ENCODE results near the gene MTX2. TPM values are rescaled to one million over a fixed set of nuclear protein-coding genes. Genes with fewer than 3 reads are reported as not detected.

Gene MTX2
- total and polyA plus RNA-seq, 9 of the 15 experiments (the other 6 are each of a cell fraction or from before 2014, with no cell fraction given), result 38.1 to 170 (median 88.0) TPM

DNA sequence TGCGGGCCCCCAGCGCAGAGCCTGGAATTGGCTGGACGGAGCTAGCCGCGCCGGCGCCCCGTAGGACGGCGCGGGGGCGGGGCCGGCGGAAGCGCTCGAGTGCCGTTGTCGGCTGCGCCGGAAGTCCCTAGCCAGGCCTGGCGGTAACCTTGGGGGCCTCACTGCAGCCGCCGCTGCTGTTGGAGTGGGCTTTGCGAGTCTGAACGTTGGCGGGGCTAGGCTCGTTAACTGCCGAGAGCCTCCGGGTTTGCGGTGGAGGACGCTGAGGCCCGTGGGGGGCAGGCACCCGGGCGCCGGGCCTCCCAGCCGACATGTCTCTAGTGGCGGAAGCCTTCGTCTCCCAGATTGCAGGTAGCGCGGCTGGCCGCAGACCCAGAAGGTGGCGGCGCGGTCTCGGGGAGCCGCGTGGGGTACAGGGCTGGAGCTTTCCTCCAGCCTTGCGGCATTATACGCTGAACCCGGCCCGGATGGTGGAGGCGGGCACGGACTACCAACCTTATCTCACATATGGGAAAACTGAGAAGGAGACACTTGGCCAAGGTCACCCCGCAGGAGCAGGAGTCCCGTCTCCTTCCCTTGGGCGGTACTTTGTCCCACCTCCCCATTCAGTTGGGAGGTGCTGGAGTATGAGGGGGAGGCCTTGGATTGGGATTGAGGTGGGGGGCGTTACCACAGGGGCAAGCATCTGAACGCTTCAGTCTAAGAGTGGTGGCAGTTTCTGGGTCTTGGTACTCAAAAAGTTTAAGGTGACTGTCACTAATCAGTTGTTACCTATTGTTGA is at the start of gene MTX2 (continued):
- TF ChIP-seq, protein P1, sequence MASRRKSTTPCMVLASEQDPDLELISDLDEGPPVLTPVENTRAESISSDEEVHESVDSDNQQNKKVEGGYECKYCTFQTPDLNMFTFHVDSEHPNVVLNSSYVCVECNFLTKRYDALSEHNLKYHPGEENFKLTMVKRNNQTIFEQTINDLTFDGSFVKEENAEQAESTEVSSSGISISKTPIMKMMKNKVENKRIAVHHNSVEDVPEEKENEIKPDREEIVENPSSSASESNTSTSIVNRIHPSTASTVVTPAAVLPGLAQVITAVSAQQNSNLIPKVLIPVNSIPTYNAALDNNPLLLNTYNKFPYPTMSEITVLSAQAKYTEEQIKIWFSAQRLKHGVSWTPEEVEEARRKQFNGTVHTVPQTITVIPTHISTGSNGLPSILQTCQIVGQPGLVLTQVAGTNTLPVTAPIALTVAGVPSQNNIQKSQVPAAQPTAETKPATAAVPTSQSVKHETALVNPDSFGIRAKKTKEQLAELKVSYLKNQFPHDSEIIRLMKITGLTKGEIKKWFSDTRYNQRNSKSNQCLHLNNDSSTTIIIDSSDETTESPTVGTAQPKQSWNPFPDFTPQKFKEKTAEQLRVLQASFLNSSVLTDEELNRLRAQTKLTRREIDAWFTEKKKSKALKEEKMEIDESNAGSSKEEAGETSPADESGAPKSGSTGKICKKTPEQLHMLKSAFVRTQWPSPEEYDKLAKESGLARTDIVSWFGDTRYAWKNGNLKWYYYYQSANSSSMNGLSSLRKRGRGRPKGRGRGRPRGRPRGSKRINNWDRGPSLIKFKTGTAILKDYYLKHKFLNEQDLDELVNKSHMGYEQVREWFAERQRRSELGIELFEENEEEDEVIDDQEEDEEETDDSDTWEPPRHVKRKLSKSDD (conservative IDR thresholded peaks at IDR 0.05; ENCODE audit: low read length), result peak; percentile 65; the same call in 1 of the 2 replicates
- no peak for TF ChIP-seq ATF1 (CRISPR knock-in tag; IDR thresholded peaks at IDR 0.05)
- TF ChIP-seq ATF1 (tag; IDR thresholded peaks at IDR 0.05), result peak; percentile 94
- TF ChIP-seq ZNF408 (CRISPR knock-in tag; IDR thresholded peaks at IDR 0.05; ENCODE audit: low read depth), result no peak
- TF ChIP-seq HDGF (IDR thresholded peaks at IDR 0.05), result no peak
- TF ChIP-seq ESRRA (IDR thresholded peaks at IDR 0.05; ENCODE audit: borderline replicate concordance, low read depth), result peak; percentile 98
- TF ChIP-seq, protein P2, sequence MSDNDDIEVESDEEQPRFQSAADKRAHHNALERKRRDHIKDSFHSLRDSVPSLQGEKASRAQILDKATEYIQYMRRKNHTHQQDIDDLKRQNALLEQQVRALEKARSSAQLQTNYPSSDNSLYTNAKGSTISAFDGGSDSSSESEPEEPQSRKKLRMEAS (CRISPR knock-in tag; IDR thresholded peaks at IDR 0.05), result peak; percentile 81
- TF ChIP-seq U2AF2 (optimal IDR thresholded peaks at IDR 0.05; ENCODE audit: low read depth, low read length), result no peak
- TF ChIP-seq ZNF583 (CRISPR knock-in tag; IDR thresholded peaks at IDR 0.05), result peak; percentile 39; the same call in 1 of the 2 replicates
- TF ChIP-seq, protein P3, sequence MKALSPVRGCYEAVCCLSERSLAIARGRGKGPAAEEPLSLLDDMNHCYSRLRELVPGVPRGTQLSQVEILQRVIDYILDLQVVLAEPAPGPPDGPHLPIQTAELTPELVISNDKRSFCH (CRISPR knock-in tag; IDR thresholded peaks at IDR 0.05), result no peak
- TF ChIP-seq, protein P3 (tag; IDR thresholded peaks at IDR 0.05), result no peak
- TF ChIP-seq HIVEP1 (CRISPR knock-in tag; IDR thresholded peaks at IDR 0.05), result no peak
- TF ChIP-seq, protein P4, sequence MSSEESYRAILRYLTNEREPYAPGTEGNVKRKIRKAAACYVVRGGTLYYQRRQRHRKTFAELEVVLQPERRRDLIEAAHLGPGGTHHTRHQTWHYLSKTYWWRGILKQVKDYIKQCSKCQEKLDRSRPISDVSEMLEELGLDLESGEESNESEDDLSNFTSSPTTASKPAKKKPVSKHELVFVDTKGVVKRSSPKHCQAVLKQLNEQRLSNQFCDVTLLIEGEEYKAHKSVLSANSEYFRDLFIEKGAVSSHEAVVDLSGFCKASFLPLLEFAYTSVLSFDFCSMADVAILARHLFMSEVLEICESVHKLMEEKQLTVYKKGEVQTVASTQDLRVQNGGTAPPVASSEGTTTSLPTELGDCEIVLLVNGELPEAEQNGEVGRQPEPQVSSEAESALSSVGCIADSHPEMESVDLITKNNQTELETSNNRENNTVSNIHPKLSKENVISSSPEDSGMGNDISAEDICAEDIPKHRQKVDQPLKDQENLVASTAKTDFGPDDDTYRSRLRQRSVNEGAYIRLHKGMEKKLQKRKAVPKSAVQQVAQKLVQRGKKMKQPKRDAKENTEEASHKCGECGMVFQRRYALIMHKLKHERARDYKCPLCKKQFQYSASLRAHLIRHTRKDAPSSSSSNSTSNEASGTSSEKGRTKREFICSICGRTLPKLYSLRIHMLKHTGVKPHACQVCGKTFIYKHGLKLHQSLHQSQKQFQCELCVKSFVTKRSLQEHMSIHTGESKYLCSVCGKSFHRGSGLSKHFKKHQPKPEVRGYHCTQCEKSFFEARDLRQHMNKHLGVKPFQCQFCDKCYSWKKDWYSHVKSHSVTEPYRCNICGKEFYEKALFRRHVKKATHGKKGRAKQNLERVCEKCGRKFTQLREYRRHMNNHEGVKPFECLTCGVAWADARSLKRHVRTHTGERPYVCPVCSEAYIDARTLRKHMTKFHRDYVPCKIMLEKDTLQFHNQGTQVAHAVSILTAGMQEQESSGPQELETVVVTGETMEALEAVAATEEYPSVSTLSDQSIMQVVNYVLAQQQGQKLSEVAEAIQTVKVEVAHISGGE (CRISPR knock-in tag; IDR thresholded peaks at IDR 0.05), result peak in 2 of 3 experiments; percentile 58 to 68; a peak in 4 of 6 replicates
- no peak for TF ChIP-seq MCM3 (IDR thresholded peaks at IDR 0.05)
- TF ChIP-seq ZNF668 (CRISPR knock-in tag; IDR thresholded peaks at IDR 0.05), result no peak
- TF ChIP-seq, protein P5, sequence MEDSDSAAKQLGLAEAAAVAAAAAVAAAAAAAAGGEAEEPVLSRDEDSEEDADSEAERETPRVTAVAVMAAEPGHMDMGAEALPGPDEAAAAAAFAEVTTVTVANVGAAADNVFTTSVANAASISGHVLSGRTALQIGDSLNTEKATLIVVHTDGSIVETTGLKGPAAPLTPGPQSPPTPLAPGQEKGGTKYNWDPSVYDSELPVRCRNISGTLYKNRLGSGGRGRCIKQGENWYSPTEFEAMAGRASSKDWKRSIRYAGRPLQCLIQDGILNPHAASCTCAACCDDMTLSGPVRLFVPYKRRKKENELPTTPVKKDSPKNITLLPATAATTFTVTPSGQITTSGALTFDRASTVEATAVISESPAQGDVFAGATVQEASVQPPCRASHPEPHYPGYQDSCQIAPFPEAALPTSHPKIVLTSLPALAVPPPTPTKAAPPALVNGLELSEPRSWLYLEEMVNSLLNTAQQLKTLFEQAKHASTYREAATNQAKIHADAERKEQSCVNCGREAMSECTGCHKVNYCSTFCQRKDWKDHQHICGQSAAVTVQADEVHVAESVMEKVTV (CRISPR knock-in tag; IDR thresholded peaks at IDR 0.05), result no peak
- no peak for TF ChIP-seq CREBBP (IDR thresholded peaks at IDR 0.05; ENCODE audit: low read depth, low read length)
- no peak; the same call in 1 of the 2 replicates for TF ChIP-seq NFE2 (IDR thresholded peaks at IDR 0.05; ENCODE audit: low read depth)
- peak; percentile 59; the same call in 1 of the 2 replicates for TF ChIP-seq PHB (CRISPR knock-in tag; IDR thresholded peaks at IDR 0.05)
- no peak for TF ChIP-seq EZH2 (IDR thresholded peaks at IDR 0.05; ENCODE audit: borderline replicate concordance, low read depth, low read length)

Measured in K562 (cell line).